HG03175 (cell line): Measurements from ENCODE around the gene HGS.

Source experiments
- ATAC-seq: cut with Tn5 transposase; IDR thresholded peaks from one replicate; pipeline ENCODE4 v1.9.1; 2021; ENCODE audit warnings: mild to moderate bottlenecking, moderate library complexity; ENCODE audit not compliant: unreplicated experiment

HGS gene

DNA sequence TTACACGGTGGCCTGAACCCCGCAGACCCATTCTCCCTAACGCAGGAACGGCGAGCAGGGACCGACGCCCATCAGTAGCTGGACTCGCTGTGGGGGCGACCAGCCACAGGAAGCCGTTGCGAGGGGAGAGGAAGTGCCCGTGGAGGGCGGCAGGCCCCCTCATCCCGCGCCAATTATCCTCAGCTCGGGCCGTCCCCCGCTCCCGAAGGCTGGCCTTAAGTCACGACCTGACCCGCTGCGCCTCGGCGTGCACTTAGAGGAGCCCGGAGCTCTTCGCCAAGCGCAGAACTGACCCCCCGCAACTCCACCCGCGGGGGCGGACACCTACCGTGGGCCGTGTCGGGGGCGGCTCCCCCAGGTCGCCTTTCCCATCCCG, 615 bp upstream of the HGS start:
- peak; percentile 4 for ATAC-seq

GRCh38 chr17:81684442-81684911, 666 bp downstream of the HGS start:
- ATAC-seq, result no peak

- ATAC-seq, result no peak
Measured at GRCh38 chr17:81685108-81685507, 1.3 kb downstream of the HGS start.

- ATAC-seq, result no peak
Measured at GRCh38 chr17:81686614-81687013, 2.8 kb downstream of the HGS start.

DNA sequence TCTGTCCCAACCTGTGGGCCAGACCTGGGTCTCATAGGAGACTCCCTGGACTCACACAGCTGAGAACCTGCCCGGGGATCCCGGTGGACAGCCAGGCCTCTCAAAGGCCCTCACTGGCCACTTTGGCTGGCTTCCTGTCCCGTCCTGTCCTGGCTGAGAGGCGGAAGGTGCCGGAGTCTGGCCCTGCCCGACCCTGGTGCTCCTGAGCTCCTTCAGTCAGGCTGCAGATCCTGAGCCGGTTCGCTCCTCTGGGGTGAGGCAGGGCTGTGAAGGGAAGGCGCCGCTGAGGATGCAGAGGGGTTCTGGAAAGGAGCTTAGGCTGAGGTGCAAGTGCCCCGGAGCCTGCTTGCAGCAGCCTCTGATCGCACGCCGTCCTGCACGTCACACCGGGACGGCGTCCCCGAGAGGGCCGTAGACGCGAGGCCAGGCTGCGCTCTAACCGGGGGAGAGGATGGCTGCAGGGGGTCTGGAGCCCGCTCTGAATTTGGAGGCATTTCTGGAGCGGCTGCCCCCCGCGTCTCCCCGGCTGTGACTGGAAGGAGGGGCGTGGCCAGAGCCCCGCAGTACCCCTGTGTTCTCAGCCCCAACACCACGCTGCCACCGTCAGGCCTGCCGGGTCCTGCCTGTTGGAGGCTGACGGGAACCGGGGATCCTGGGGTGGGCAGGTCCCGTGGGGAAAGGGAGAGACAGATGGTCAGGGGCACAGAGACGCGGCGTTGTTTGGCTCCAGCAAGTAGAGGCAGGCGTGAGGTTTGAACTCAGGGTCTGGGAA, 4.1 kb downstream of the HGS start:
- no peak for ATAC-seq

DNA sequence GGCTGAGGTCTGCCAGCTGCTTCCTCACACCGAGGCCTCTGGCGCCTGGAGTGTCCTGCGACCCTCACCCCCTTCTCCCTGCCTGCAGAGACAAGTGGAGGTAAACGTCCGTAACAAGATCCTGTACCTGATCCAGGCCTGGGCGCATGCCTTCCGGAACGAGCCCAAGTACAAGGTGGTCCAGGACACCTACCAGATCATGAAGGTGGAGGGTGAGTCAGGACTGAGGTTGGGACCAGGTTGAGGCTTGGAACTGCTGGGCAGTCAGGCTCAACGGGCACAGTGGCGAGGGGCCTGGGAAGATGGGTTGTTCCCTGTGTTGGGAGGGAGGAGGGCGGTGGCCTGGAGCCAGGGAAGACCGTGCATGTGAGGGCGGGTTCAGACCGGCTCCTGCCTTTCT, 4.8 kb downstream of the HGS start:
- ATAC-seq, result no peak

DNA sequence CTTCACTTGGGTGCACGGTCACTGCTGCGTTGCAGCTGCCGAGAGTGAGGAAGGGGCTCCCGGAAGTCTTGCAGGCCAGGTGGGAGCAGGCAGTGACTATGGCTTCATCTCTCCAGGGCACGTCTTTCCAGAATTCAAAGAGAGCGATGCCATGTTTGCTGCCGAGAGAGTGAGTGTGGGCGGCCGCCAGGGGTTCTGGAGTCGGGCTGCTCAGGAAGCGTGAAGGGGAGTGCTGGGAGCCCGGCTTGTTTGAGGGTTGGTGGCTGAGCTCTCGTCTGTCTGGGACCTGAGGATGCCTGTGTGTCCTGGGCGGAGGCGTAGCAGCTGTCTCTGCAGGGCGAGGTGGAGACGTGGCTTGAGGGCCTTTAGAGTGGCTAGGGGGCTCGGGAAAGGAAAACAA, 6.3 kb downstream of the HGS start:
- ATAC-seq, result no peak

DNA sequence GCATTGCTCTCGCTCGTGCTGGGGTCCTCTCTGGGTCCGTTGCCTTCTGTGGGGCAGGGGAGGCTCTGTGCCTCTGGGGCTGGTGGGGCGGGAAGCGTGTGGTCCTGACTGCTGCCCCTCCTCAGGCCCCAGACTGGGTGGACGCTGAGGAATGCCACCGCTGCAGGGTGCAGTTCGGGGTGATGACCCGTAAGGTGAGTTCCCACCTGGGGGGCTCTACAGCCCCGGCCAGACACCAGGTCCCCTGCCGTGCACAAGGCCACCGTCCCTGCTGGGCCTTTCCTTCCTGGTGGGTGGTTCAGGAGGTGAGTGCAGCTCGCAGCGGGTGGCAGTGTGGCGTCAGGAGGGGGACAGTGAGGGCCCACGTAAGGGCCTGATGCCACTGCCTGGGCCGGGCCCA, 6.7 kb downstream of the HGS start:
- ATAC-seq, result no peak

GRCh38 chr17:81691196-81691595, 7.4 kb downstream of the HGS start:
- no peak for ATAC-seq

DNA sequence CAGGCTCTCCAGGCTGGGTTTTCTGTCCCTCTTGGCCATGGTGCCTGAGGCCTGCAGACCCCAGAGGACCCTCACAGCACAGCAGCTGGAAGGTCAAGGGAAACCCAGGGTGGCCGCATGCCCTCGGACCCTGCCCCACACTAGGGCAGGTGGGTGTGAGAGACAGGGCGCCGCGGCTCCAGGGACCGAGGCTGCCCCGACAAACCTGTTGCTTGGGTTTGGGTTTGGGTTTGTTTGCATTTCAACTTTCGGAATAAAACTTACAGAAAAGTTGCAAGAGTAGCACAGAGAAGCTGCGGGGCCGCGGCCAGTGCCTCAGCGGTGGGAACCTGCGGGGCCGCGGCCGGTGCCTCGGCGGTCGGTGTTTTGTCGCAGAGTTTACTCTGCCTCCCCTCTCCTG, 7.8 kb downstream of the HGS start:
- ATAC-seq, result no peak

- no peak for ATAC-seq
Measured at GRCh38 chr17:81693509-81694210, 9.8 kb downstream of the HGS start.

DNA sequence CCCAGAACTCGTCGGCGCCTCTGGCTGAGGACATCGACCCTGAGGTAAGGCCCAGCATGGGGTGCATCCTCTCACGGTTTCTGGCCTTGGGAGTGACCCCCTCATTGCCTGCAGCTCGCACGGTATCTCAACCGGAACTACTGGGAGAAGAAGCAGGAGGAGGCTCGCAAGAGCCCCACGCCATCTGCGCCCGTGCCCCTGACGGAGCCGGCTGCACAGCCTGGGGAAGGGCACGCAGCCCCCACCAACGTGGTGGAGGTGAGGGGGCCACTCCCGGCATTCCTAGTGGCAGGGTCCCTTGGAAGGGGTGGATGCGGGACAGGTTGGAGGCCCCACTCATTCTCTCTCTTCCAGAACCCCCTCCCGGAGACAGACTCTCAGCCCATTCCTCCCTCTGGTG, 11.0 kb downstream of the HGS start:
- no peak for ATAC-seq

DNA sequence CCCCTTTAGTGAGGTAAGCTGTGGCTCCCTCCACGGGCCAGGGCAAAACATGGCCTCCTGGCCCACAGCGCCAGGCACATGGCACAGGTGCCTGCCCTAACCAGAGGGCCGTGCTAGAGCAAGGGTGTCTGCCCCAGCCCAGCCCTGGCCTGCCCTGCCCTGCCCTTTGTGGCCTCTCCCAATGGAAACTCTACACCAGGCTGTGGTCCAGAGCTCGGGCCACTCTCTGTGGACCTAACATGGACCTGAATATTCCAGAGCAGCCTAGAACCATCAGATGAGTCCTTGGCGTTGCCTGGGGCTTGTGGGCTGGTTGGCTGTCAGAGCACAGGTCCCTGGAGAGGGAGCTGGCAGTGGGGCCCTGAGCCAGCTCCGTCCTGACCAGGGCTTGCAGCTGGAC, 11.4 kb downstream of the HGS start:
- no peak for ATAC-seq

DNA sequence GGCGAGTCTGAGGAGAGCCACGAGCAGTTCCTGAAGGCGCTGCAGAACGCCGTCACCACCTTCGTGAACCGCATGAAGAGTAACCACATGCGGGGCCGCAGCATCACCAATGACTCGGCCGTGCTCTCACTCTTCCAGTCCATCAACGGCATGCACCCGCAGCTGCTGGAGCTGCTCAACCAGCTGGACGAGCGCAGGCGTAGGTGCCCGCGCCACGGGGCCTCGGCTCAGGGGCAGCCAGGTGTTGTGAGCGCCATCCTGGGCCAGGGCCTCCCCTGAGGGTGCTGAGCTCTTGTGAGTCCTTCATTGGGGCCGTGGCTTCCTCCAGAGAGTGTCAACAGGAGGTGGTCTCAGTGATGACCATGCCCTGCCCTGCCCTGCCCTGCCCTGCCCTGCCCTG, 12.0 kb downstream of the HGS start:
- ATAC-seq, result no peak

DNA sequence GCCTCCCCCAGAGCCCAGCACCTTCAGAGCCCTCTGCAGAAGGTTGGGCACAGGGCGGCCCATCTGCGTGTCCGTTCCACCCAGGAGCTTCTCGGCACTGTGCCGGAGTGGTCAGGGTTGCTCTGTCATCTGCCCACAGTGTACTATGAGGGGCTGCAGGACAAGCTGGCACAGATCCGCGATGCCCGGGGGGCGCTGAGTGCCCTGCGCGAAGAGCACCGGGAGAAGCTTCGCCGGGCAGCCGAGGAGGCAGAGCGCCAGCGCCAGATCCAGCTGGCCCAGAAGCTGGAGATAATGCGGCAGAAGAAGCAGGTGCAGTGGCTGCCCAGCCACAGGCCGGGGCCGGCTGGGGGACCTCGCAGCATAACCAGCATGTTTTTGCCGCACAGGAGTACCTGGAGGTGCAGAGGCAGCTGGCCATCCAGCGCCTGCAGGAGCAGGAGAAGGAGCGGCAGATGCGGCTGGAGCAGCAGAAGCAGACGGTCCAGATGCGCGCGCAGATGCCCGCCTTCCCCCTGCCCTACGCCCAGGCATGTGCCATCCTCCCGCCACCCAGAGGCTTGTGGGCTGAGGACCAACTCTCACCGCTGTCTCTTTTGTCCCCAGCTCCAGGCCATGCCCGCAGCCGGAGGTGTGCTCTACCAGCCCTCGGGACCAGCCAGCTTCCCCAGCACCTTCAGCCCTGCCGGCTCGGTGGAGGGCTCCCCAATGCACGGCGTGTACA, 12.6 kb downstream of the HGS start:
- no peak for ATAC-seq

DNA sequence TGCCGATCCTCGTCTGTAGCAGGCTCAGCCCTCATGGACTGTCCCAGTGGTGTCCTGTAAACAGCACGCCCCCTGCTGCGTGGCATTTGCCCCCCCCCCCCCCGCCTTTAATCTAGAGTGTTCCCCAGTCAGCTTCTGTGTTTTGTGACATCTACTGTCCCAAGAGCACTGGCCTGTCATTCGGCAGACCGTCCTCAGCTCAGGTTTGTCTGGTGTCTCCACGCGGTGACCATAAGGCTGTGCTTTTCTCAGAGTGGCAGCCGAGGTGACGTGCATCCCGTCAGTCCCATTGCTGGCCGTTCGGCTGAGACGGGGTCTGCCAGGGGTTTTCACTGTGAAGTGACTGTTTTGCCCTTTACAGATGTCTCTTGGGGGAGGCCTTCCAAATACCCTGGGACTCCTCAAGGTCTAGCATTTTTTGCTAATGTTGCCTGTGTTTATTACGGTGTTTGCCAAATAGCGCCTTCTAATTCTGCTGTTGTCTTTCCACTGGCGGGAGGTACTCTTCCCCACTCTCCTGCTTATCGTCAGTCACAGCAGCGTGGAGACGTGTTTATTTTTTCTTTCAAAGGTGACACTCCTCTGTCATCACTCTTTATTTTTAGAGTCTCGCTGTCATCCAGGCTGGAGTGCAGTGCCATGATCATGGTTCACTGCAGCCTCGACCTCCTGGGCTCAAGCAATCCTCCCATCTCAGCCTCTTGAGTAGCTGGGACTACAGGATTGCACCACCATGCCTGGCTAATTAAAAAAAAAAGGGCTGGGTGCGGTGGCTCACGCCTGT, 13.6 kb downstream of the HGS start:
- ATAC-seq, result no peak

GRCh38 chr17:81700353-81701287, 16.8 kb downstream of the HGS start:
- no peak for ATAC-seq

DNA sequence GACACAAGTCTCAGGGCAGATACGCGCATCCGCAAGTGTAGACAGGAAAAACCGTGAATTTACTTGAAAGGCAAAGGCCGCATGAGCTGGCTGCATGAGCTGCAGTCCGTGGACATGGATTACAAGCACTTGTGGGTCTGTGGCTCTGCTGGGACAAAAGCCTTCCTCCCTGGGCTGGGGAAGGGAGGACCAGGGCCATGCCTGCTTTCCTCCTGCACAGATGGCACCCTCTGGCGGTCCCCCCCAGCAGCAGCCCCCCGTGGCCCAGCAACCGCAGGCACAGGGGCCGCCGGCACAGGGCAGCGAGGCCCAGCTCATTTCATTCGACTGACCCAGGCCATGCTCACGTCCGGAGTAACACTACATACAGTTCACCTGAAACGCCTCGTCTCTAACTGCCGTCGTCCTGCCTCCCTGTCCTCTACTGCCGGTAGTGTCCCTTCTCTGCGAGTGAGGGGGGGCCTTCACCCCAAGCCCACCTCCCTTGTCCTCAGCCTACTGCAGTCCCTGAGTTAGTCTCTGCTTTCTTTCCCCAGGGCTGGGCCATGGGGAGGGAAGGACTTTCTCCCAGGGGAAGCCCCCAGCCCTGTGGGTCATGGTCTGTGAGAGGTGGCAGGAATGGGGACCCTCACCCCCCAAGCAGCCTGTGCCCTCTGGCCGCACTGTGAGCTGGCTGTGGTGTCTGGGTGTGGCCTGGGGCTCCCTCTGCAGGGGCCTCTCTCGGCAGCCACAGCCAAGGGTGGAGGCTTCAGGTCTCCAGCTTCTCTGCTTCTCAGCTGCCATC, 17.7 kb downstream of the HGS start:
- no peak for ATAC-seq
